Measurements from ENCODE around the gene SLC24A4.

Gene SLC24A4

DNA sequence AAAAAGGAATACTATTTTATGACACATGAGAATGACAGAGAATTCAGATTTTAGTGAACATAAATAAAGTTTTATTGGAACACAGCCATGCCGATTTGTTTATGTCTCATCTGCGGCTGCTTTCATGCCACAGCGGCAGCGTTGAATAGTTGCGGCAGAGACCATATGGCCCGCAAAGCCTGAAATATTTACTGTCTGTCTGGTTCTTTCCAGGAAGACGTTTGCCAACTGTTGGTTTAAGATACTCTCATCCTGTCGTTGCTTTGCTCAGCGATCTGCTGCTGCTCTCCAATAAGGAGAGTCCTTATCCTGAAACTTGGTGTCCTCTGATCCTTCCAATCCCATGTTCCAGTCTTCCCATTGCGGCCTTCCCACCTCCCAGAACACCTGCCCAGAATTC lies 89.9 kb downstream of the SLC24A4 start:
- no peak overlapping the region for H3K4me2 ChIP-seq (ENCODE audit: low read length)
- no peaks in the 10 kb centered on the region for H3K4me1 ChIP-seq (ENCODE audit: control insufficient read depth, low read length)
- no peaks in the 10 kb centered on the region for H3F3A ChIP-seq (ENCODE audit: control insufficient read depth, insufficient read depth)
- H3K79me2 ChIP-seq (ENCODE audit: control insufficient read depth, low read length), result no peaks in the 10 kb centered on the region
- TF ChIP-seq, protein P1, sequence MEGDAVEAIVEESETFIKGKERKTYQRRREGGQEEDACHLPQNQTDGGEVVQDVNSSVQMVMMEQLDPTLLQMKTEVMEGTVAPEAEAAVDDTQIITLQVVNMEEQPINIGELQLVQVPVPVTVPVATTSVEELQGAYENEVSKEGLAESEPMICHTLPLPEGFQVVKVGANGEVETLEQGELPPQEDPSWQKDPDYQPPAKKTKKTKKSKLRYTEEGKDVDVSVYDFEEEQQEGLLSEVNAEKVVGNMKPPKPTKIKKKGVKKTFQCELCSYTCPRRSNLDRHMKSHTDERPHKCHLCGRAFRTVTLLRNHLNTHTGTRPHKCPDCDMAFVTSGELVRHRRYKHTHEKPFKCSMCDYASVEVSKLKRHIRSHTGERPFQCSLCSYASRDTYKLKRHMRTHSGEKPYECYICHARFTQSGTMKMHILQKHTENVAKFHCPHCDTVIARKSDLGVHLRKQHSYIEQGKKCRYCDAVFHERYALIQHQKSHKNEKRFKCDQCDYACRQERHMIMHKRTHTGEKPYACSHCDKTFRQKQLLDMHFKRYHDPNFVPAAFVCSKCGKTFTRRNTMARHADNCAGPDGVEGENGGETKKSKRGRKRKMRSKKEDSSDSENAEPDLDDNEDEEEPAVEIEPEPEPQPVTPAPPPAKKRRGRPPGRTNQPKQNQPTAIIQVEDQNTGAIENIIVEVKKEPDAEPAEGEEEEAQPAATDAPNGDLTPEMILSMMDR (IDR thresholded peaks at IDR 0.05; ENCODE audit: low read depth, low read length, poor library complexity, severe bottlenecking), result no peak
- no peak for TF ChIP-seq EZH2phosphoT487 (IDR thresholded peaks at IDR 0.05; ENCODE audit: borderline replicate concordance, low read length)
- no peaks in the 10 kb centered on the region for H3K9me3 ChIP-seq (ENCODE audit: control insufficient read depth, insufficient read depth, low read length)
- H3K27me3 ChIP-seq (ENCODE audit: control insufficient read depth, low read length), result peaks cover 4% of the 10 kb centered on the region
- no peak overlapping the region for H3K4me3 ChIP-seq (ENCODE audit: low read length)
- H3K9me2 ChIP-seq (replicated peaks; ENCODE audit: control insufficient read depth, low read length), result no peaks in the 10 kb centered on the region
- no peaks in the 10 kb centered on the region for H3K36me3 ChIP-seq (ENCODE audit: control insufficient read depth, low read length)
- H3K27ac ChIP-seq (ENCODE audit: low read depth, low read length), result no peak overlapping the region
- no peaks in the 10 kb centered on the region for H4K20me1 ChIP-seq (ENCODE audit: control insufficient read depth, insufficient read depth, low read depth, low read length)

DNA sequence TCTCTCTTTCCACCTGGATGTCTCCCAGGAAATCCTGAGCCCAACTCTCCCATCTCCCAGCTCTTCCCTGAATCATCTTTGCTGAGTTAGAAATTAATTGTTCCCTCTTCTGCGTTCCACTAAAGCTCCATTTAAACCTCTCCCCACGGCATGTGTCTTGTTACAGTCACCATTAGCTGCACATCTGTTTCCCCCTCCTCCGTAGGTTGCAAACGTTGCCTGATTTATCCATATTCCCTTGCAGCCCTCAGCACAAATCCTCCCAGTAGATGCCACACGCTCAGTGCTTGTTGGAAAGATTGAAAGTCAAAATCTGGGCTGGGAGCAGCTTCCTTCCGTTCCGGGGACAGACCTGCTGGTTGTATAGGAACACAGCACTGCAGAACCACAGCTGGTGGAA lies 90.4 kb downstream of the SLC24A4 start:
- Histone ChIP-seq H3K9me2 (replicated peaks; ENCODE audit: control insufficient read depth, low read length) (no peaks in the 10 kb centered on the region), H3K36me3 (ENCODE audit: control insufficient read depth, low read length) (no peaks in the 10 kb centered on the region), H3K4me2 (ENCODE audit: low read length) (no peak overlapping the region), H3K4me1 (ENCODE audit: control insufficient read depth, low read length) (no peaks in the 10 kb centered on the region), H4K20me1 (ENCODE audit: control insufficient read depth, insufficient read depth, low read depth, low read length) (no peaks in the 10 kb centered on the region), H3K9me3 (ENCODE audit: control insufficient read depth, insufficient read depth, low read length) (no peaks in the 10 kb centered on the region), H3K27me3 (ENCODE audit: control insufficient read depth, low read length) (peaks cover 4% of the 10 kb centered on the region), H3F3A (ENCODE audit: control insufficient read depth, insufficient read depth) (no peaks in the 10 kb centered on the region), H3K4me3 (ENCODE audit: low read length) (no peak overlapping the region), H3K27ac (ENCODE audit: low read depth, low read length) (no peak overlapping the region), H3K79me2 (ENCODE audit: control insufficient read depth, low read length) (no peaks in the 10 kb centered on the region)
- TF ChIP-seq, protein P1 (IDR thresholded peaks at IDR 0.05; ENCODE audit: low read depth, low read length, poor library complexity, severe bottlenecking), result no peak
- TF ChIP-seq EZH2phosphoT487 (IDR thresholded peaks at IDR 0.05; ENCODE audit: borderline replicate concordance, low read length), result no peak

DNA sequence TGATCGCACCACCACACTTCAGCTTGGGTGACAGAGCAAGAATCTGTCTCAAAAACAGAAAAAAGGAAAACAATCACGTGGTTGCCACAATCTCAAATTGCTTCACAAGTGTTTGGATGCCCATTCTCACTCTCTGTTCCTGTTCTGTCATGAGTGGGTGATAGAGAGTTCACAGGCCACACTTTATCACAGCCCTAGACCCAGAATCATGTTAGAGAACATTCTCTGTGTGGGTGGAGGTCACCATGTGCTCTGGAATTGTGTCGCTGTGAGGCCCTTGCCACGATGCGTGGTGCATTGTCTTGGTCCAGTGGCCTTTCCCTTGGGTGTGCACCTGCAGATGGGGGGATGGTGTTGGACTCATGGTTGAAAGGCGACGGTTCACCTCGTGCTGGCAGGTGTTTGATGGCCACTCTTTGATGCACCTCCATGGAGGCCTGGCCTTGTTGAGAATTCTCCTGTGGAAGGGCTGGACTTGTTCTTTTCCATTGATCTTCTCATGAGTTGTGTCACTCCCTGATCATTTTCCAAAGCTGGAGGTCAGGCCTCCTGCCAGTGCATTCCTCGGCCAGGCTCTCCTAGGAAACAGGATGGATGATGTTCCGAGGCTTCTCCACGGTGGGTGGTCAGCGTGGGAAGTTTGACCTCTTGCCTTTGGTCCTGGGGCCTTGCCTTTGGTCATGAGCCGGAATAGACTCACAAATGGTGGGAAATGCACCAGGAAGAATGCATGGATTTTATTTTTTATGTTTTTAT lies 91.9 kb downstream of the SLC24A4 start:
- Histone ChIP-seq H3K27ac (ENCODE audit: low read depth, low read length) (no peak overlapping the region), H3K9me3 (ENCODE audit: control insufficient read depth, insufficient read depth, low read length) (no peaks in the 10 kb centered on the region), H4K20me1 (ENCODE audit: control insufficient read depth, insufficient read depth, low read depth, low read length) (no peaks in the 10 kb centered on the region), H3K4me1 (ENCODE audit: control insufficient read depth, low read length) (no peaks in the 10 kb centered on the region), H3K9me2 (replicated peaks; ENCODE audit: control insufficient read depth, low read length) (no peaks in the 10 kb centered on the region), H3K79me2 (ENCODE audit: control insufficient read depth, low read length) (no peaks in the 10 kb centered on the region), H3K27me3 (ENCODE audit: control insufficient read depth, low read length) (peaks cover 4% of the 10 kb centered on the region), H3K36me3 (ENCODE audit: control insufficient read depth, low read length) (no peaks in the 10 kb centered on the region), H3K4me2 (ENCODE audit: low read length) (no peak overlapping the region), H3F3A (ENCODE audit: control insufficient read depth, insufficient read depth) (no peaks in the 10 kb centered on the region), H3K4me3 (ENCODE audit: low read length) (no peak overlapping the region)
- TF ChIP-seq, protein P1 (IDR thresholded peaks at IDR 0.05; ENCODE audit: low read depth, low read length, poor library complexity, severe bottlenecking), result no peak
- TF ChIP-seq EZH2phosphoT487 (IDR thresholded peaks at IDR 0.05; ENCODE audit: borderline replicate concordance, low read length), result no peak
